Osteoblast (primary cell): ENCODE measurements around the gene PSME3. TPM values are rescaled to one million over a fixed set of nuclear protein-coding genes. Genes with fewer than 3 reads are reported as not detected.
"Not testable (repeated sequence)": the region's sequence is repeated elsewhere in the genome, so short reads cannot be mapped to it uniquely, and the experiment has no call there.

Experiments
- DNase-seq: peaks from one replicate; pipeline ENCODE4 v3.0.0; 2011; ENCODE audit warnings: low spot score, mixed read lengths; ENCODE audit not compliant: insufficient read length; ENCODE audit errors: missing footprints
- H2AFZ ChIP-seq: 2 replicates; pipeline ENCODE4 v1.6.0; 2011; ENCODE audit warnings: mild to moderate bottlenecking, low read length
- H3K27ac ChIP-seq: 2 replicates; pipeline ENCODE4 v1.5.1; 2011; ENCODE audit warnings: mild to moderate bottlenecking, low read depth, low read length, moderate library complexity
- H3K27me3 ChIP-seq: 2 replicates; pipeline ENCODE4 v1.6.0; 2012; ENCODE audit warnings: mild to moderate bottlenecking, control low read depth, inconsistent platforms, low read length, moderate library complexity; ENCODE audit not compliant: insufficient read depth
- H3K36me3 ChIP-seq: 2 replicates; pipeline ENCODE4 v1.5.1; 2011; ENCODE audit warnings: mild to moderate bottlenecking, low read length, control low read depth, moderate library complexity; ENCODE audit not compliant: insufficient read depth
- H3K4me1 ChIP-seq: 2 replicates; pipeline ENCODE4 v1.5.1; 2011; ENCODE audit warnings: mild to moderate bottlenecking, low read length, control low read depth, moderate library complexity; ENCODE audit not compliant: insufficient read depth
- H3K4me2 ChIP-seq: 2 replicates; pipeline ENCODE4 v1.6.0; 2011; ENCODE audit warnings: mild to moderate bottlenecking, low read length; ENCODE audit not compliant: insufficient read depth
- H3K4me3 ChIP-seq: fragments of 200-600 bp; sonication (generic); 3 replicates; pipeline ENCODE4 v1.5.1; 2012; ENCODE audit warnings: mild to moderate bottlenecking, low read length, inconsistent platforms; ENCODE audit not compliant: insufficient read depth
- H3K79me2 ChIP-seq: 2 replicates; pipeline ENCODE4 v1.6.0; 2012; ENCODE audit warnings: mild to moderate bottlenecking, low read length, control low read depth, inconsistent platforms; ENCODE audit not compliant: insufficient read depth
- H3K9me3 ChIP-seq: 2 replicates; pipeline ENCODE4 v1.5.1; 2011; ENCODE audit warnings: low read depth, low read length, control low read depth
- H4K20me1 ChIP-seq: 2 replicates; pipeline ENCODE4 v1.6.0; 2012; ENCODE audit warnings: mild to moderate bottlenecking, low read length, control low read depth; ENCODE audit not compliant: insufficient read depth
- CTCF ChIP-seq: IDR thresholded peaks from 2 replicates; pipeline ENCODE4 v1.5.1; 2011; ENCODE audit warnings: mild to moderate bottlenecking, low read depth, low read length, moderate library complexity; ENCODE audit errors: extremely low read depth
- total RNA-seq: library from RNA; depleted of rRNA; stranded (reverse); fragments of >200 nt; gene quantifications from 2 replicates; pipeline ENCODE4 v1.2.3, GENCODE V29; 2012

The PSME3 gene
- total RNA-seq, 1 donor: 81.1 TPM

- TF ChIP-seq CTCF: no peak
- no peaks in the 10 kb centered on the region for H3K36me3 ChIP-seq
- peaks cover 12% of the 10 kb centered on the region for H3K4me1 ChIP-seq
- H3K27ac ChIP-seq: no peak overlapping the region
- H3K9me3 ChIP-seq: peaks cover 2% of the 10 kb centered on the region
- no peaks in the 10 kb centered on the region for H4K20me1 ChIP-seq
- H3K79me2 ChIP-seq: no peaks in the 10 kb centered on the region
- H3K4me3 ChIP-seq: no peak overlapping the region
- no peak overlapping the region for H3K4me2 ChIP-seq
- H3K27me3 ChIP-seq: peaks cover 5% of the 10 kb centered on the region
- no peak for DNase-seq
- H2AFZ ChIP-seq: no peak overlapping the region
Observed at GRCh38 chr17:42866216-42866615, 33.0 kb downstream of the PSME3 start.

GRCh38 chr17:42866631-42867575, 33.7 kb downstream of the PSME3 start:
- Histone ChIP-seq H3K27ac (no peak overlapping the region), H3K36me3 (no peaks in the 10 kb centered on the region), H3K79me2 (no peaks in the 10 kb centered on the region), H3K9me3 (peaks cover 2% of the 10 kb centered on the region), H3K4me2 (no peak overlapping the region), H3K4me1 (peaks cover 12% of the 10 kb centered on the region), H3K4me3 (no peak overlapping the region), H3K27me3 (peaks cover 9% of the 10 kb centered on the region), H2AFZ (no peak overlapping the region), H4K20me1 (no peaks in the 10 kb centered on the region)
- no peak for DNase-seq
- no peak for TF ChIP-seq CTCF

GRCh38 chr17:42867694-42868261, 34.6 kb downstream of the PSME3 start:
- not testable (repeated sequence) for H3K9me3 ChIP-seq, H3K36me3 ChIP-seq, H3K4me2 ChIP-seq, H3K27ac ChIP-seq, H3K27me3 ChIP-seq, H3K79me2 ChIP-seq, H2AFZ ChIP-seq, H4K20me1 ChIP-seq, DNase-seq, H3K4me3 ChIP-seq
- H3K4me1 ChIP-seq: peaks cover 12% of the 10 kb centered on the region

GRCh38 chr17:42868338-42868737, 35.1 kb downstream of the PSME3 start:
- Histone ChIP-seq H3K4me2 (no peak overlapping the region), H3K36me3 (no peaks in the 10 kb centered on the region), H3K27ac (no peak overlapping the region), H3K27me3 (peaks cover 11% of the 10 kb centered on the region), H3K9me3 (peaks cover 2% of the 10 kb centered on the region), H2AFZ (no peak overlapping the region), H3K4me3 (no peak overlapping the region), H3K79me2 (no peaks in the 10 kb centered on the region), H4K20me1 (no peaks in the 10 kb centered on the region), H3K4me1 (peaks cover 12% of the 10 kb centered on the region)
- no peak for DNase-seq
- TF ChIP-seq CTCF: no peak
